HG03575 (cell line): ENCODE results near the gene PURA.

ENCODE experiments used
- ATAC-seq: cut with Tn5 transposase; IDR thresholded peaks from one replicate; pipeline ENCODE4 v1.9.1; 2021; ENCODE audit not compliant: unreplicated experiment, insufficient number of reproducible peaks, low FRiP score; ENCODE audit errors: extremely low read depth

Gene PURA

DNA sequence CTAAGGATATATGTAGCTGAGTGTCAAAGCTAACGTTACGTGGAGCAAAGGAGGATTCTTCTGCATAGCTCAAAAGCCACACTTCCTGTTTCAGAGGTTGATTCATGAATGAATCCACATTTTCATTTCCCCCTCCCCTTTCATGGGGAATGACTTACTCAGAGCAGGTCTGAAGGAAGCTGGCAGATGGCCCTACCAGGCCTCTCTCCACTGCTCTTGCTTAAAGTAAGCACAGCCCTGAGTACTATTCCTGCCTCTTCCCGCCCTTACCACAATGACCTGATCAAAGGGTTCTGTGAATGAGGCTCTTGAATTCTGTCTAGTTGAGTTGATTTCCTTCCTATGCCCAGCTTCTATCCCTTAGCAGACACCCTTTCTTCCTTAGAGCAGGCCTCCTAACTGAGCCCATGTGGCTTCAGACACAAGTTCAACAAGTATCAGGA is 18.1 kb downstream of the PURA start:
- ATAC-seq, result no peak

DNA sequence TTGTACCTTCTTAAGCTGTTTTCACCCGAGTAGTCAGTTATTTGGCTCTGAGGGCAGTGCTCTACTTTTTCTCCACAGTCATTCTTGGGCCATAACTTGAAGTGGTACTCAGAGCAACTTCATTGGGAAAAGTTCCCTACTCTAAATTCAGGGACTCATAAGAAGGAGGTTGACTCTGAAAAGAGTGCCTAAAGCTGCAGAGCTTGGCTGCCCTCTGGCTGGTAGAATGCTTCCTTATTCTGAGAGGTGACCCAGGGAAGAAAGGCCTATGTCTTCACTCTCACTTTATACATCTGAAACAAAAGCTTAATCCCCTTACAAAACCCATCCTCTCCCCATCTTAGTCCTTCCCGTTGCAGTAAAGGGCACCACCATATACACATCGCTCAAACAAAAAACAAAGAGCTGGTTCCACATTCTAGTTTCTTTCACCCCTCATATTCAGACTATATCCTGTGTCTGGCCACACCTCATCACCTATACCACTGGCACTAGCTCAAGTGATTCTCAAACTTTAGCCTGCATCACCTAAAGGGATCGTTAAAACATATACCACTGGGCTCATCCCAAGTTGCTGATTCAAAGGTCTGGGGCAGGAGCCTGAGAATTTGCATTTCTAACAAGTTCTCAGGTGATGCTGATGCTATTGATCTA is 19.7 kb downstream of the PURA start:
- ATAC-seq, result no peak

DNA sequence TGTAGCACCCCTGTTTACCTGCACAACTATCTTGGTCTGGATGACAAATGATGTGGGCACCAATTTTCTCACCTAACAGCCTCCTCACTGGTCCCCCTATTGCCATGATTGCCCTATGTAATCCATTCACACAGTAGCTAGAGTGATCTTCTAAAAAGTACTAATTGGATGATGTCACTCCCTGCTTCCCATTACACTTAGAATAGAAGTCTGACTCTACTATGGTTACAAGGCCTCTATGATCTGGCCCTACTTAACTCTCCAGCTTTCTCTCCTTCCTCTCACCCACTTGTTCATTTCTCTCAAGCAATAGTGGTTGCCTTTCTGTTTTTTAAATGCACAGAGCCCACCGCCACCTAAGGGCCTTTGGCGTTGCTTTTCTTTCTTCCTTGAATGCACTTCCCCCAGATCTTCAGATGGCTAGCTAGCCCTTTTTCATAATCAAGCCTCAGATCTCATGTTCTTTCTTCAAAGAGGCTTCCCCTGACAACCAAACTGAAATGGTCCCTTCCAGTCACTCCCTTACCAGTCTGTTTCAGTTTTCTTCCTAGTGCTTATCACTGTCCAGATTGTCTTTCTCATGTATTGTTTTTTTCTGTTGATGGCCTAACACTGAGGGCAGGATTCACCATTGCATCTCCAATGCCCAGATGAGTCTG is 20.5 kb downstream of the PURA start:
- no peak for ATAC-seq

DNA sequence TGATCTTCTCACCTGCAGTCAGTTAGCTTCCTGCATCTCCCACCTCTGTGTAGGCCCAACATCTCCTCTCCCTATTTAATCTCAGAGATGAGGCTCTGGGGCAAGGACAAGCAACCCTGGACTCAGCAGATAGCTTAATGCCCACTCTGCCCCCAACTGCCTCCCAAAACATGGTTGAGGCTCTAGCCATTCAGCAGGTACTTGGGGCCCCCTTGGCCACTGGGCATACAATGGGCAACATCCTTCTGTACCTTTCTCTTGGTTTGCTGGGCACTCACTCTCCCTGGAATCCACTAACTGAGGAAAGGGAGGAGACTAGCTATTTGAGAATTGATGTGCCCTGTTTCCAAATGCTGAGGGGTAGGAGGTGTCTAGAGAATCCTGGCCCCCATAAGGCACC is 21.2 kb downstream of the PURA start:
- ATAC-seq, result no peak

DNA sequence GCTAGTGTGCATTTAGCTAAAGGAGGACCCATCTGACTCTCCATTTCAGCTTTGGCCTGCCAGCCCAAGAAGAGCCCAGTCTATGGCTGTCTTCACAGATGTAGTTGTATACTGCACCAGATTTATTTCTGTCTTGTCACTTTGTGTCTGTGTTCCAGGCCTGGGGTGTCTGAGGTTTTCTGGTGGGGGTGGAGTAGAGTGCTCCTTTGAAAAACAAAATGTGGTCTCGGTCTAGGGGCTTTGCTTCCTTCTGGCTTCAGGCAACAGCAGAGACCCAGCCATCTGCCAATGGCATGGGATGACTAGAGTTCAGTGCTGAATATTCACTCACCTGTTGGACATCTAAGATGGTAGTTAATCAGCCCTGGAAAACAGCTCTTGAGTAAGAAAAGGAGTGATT is 22.7 kb downstream of the PURA start:
- no peak for ATAC-seq

DNA sequence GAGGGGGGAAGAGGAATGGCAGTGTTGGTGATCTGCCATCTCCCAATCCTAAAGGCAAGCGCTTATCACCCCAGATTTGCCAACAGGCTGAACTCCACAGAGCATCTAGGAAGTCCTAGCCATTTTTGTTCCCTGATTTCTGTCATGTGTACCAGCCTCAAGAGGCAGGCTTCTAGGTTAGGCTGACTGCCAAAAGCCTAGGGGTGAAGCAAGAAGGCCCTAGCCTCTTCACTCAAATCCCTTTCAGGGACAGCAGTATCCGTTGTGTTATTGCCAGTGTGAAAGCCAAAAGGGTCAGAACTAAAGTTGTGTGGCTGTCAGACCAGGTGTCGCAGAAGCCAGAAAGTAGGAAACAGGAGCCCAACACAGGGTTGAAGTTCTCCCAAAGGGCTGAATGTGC is 26.5 kb downstream of the PURA start:
- ATAC-seq, result no peak

DNA sequence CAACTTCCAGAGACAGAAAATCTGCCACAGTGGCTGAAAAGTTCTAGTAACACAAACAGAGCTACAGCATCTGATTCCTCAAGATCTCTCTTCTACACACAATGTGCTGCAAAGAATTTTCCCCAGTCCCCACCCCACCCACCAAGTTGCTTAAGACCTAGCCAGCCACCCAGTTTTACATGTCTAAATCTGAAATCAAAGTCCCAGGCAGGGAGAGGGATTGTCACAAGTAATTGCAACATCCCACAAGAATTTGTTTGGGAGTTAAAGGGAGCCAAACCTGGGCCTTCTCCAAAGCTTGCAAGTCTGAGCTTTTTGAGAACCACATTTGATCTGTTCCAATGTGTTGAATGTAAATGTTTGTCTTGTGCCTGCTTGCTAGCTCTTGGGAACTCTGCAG is 27.3 kb downstream of the PURA start:
- ATAC-seq, result no peak

DNA sequence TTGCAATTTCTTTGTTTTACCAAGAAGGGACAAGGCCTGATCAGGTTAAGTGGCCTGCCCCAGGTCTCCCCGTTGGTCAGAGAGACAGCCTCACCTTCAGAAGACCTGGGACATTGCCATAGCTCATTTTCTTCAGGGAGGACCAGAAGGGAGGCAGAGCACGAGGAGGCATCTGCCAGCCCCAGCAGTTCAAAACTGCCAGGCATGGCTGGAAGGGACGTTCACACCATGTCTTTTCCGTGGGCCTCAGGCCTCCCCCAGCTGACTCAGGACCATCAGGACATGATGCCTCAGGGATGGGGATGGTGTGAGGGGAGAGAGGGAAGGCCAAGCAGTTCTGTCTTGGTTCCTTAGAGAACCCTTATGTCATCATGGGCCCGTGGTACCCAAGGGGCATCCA is 28.3 kb downstream of the PURA start:
- no peak for ATAC-seq

DNA sequence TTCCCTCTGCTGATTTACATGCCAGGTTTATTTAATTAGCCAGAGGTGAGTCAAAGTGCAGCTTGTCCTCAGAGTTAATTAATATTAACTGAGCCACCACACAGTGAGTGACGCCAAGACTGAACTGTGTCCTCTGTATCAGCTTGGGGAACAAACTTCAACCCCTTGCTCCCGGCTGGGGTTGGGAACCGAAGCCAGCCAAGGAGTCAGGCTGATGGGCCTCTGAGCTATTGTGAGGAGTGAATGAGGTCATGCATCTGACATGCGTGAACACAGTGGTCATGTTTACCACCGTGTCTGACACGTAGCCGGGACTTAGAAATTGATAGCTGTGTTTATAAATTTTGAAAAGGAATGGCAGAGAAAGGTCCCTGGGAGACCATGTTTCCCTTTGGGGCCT is 28.9 kb downstream of the PURA start:
- ATAC-seq, result no peak

DNA sequence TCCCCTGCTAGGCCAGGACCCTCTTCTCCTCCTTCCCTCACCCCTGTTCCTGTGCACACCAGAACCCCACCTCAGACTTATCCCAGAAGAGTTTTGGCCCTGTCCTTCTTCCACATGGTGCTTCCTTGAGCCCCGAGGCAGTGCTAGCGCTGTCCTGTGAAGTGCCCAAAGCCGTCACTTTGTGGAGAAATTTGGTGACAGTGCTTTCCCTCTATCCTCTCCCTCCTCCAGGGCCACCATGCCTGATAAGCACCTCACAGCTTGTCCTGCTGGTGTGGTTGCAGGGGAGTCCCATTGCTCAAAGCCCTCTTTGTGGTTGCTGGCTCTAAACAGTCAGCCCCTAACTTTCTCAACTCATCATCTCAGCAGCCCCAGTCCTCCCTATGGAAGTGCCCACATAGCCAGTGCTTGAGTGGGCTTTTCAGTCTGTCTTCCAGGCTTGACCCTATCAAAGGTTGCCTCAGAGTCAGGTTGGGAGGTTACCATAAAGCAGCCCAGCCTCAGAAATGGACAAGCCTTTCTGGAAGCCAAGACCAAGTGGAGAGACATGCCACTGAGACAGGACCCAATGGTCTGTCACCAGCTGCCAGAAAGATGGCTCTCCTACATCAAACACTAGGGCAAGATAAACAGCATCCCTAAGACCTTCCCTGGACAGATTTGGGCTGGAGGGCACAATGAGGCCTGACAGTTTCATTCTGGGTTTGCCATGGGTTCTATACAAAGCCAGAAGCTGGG is 29.8 kb downstream of the PURA start:
- no peak for ATAC-seq

DNA sequence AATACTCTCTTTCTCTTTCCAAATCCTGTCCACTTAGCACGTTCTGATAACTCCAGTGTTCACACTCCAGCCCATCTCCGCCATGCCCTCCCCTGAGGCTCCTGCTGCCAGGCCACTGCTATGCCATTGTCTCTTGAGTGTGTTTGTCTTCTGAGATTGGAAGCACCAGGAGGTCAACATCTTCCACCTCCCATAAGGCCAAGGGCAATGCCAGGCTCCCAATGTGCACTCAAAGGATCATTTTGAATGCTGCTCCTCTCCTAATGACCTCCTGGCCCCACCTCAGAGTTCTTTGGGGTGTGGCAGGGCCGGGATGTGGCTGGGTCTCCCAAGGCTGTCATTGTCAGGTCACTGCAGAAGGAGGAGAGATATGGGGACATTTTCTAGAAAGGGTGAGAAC is 31.3 kb downstream of the PURA start:
- no peak for ATAC-seq

DNA sequence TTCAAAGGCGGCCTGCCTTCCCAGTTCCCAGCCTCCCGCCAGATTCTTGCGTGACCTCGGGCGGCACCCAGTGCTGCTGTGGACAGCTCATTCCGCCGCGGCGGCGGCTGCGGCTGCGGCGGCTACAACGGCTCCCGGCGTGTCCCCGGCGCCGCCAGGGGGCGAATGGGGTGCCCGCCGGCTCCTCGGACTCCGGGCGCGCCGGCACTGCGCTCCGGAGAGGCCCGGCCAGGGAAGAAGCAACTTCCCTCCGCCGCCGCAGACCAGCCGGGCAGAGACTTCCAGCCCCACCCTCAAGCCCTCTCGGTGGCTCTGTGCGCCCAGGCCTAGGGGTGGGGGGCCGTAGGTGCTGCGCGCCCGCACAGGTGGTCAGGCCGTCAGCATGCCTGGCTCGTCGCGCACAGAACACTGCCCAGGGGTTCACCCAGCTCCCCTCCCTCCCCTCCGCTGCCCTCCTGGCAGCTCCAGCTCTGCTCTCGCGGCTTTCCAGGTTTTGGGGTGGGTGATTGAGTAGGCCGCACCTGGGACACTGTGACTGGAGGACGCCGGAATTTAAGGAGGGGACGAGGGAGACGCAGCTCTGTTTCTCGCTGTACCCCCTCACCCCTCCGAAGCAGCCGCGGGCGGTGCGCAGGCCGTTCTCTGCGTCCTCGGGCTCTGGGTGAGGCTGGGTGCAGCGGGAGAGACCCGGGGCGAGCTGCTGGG is 32.1 kb downstream of the PURA start:
- no peak for ATAC-seq

DNA sequence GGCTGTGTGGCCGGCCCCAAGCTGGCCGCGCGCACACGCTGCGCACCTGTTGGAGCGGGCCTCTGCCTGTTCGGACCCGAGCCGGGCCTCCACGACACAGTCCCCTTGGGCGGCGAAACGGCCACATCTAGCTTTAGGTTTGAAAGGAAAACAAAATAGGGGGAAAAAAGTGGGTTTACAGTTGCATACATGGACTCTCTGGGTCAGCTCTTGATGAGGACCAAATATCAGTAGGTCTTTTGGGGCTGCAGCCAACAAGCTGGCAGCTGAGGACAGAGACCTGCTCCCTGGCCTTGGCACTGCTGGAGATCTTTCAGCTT is 32.6 kb downstream of the PURA start:
- no peak for ATAC-seq

DNA sequence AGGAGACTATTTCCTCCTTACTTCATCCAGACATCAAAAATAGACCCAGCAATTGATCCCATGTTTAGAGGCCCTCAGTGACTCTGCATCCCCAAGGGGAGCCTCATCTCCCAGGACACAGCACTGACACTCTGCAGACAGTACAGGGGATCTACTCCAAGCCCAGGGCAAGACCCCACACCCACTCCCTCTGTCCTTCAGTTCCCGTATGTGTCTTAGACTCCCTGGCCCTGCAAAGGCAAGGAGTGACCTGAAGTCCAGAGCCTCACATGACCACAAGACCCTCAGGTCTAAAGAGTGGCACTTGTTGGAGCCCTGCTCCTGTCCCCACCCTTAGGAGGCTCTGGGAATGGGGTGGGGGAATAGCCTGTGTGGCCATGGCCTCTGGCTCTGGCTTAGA is 33.6 kb downstream of the PURA start:
- ATAC-seq, result no peak

DNA sequence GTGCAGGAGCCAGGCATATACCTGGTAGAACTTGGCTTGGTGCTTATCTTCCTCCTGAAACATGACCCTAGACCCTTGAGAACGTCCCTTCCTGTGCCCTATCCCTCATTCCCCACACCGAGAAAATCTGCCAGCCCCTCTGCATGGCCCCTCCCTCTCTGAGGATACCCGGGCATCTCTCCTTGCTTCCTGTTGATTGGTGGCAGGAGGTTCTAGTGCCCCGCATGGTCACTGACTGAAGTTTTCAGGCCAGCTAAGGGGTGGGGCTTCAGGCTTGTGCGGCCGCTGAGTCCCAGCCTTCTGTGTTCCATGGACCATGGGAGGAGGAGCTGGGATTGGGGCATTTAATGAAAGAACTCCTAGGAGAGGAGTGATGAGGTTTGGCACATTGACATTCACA is 34.6 kb downstream of the PURA start:
- ATAC-seq, result no peak

DNA sequence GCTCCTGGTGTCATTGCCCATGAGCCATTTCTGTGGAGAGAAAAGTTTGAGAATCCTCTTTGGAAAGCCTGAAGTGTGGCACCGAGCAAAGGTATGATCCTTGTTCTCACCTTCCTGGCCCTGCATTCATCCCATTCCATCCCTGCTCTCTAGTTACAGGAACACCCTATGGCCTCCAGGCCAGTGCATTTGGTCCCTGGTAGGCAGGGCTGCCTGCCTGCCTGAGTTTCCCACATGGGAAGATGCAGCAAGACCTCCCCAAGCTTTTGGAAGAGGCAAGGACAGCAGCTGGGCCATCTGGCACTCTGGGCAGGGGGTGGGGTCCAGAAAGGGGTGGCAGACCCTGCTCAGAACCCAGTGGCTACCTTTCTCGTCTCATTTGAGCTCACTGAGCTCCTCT is 36.3 kb downstream of the PURA start:
- no peak for ATAC-seq

DNA sequence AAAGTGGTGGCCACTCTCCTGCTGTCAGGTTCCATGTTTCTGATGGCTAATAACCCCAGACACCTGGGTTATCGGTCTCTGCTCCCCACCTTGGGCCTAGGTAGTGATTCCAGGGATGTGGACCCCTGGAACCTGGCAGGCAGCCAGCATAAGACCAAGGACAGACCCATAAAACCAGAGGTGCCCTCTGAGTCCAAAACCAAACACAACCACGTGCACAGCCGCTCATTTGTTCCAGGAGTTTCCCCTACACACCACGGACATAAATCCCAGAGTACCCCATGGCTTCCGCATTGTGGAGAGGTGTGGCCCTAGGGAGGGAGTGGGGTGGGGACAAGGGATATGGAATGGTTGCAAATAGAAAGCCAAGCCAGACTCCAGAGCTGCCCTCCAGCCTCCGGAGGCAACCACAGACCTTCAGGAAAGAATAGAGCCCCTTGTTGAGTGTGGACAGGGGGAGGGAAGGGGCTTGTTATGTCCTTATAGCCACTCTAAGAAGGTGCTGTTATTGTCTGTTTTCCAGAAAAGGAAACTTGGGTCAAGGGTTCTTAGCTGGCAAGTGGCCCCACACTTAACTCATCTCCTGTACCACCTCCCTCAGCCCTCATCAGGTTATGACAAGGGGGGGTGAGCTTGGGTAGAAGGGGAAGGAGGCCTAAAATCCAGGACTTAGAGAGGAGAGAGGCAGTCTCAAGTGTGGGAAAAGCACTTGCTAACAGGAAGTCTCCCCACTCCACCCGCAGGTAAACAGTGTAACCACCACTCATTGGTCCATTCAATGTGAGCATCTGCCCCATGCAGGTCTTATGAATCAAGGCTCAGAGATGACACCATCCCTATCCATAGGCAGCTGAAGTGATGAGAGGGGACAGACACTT is 37.5 kb downstream of the PURA start:
- no peak for ATAC-seq

DNA sequence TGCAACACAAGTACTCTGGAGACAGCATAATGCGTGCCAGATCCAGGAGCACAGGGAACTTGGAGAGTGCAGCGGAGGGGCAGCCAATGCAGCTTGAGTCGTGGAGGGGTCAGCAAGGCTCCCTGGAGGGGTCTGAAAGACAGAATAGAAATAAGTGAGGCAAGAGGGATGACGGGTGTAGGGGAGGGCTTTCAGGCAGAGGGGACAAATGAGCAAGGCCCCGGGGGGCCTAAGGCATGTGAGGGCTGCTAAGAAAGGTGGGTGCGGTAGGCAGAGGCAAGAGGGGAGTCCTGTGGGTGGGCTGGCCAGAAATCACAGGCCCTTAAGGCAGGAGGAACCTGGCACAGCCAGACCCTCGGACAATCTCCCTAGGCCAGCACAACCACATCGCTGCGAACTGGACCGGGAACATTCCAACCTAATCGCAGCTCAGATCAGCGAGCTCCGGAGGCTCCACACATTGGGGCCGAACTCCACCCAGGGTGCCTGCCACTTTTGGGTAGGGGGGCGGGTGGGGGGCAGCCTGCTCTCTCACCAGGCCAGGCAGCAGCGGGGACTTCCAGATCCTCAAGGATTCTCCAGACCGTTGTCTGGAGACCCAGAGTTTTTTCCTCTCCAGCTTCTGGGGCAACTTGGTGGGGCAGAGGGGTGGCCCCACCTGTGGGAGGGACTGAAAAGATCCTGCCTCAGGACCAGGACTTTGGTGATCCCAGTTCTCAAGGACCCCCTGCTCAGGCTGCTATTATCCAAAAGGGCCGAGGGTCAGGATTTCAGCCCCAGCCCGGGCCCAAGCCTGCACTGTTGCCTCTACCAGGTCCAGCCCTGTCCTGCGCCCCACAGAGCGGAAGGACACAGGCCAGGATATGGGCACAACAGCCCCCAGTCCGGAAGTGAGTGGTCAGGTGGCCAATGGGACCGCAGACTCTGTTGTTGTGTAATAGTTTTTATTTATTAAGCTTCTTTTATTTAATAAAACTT is 38.4 kb downstream of the PURA start:
- ATAC-seq, result no peak
